K562 (cell line): ENCODE data around the gene NUP214. TPM values are rescaled to one million over a fixed set of nuclear protein-coding genes. Genes with fewer than 3 reads are reported as not detected.

Source experiments
- KDM1A ChIP-seq, 2 experiments: fragments of 450-650 bp; IDR thresholded peaks; 2 replicates each; pipeline ENCODE4 v1.6.1; 2016; ENCODE audit warnings: mild to moderate bottlenecking in 2 of 2
- TEAD4 ChIP-seq, 2 experiments: sonication (generic) in 1 of 2; formaldehyde crosslinking in 1 of 2; IDR thresholded peaks; 2 replicates each; pipeline versions ENCODE4 v1.6.1 to v1.8.0; 2012 to 2022; ENCODE audit warnings: borderline replicate concordance in 1 of 2, inconsistent platforms in 1 of 2, low read length in 1 of 2, mild to moderate bottlenecking in 1 of 2, missing genetic modification reagents in 1 of 2
- ZNF175 ChIP-seq: fragments of 200-800 bp; sonication (Bioruptor generic); IDR thresholded peaks from 2 replicates; pipeline ENCODE4 v1.6.1; 2016; ENCODE audit warnings: low read depth, mild to moderate bottlenecking, missing genetic modification characterization, missing compliant biosample characterization
- ZNF444 ChIP-seq: fragments of 250-450 bp; sonication (Bioruptor Pico); IDR thresholded peaks from 2 replicates; pipeline ENCODE4 v1.4.0; 2020; ENCODE audit warnings: mild to moderate bottlenecking, moderate library complexity
- polyA plus RNA-seq, 8 experiments: library from polyadenylated mRNA; depleted of rRNA in 4 of 8; stranded (reverse) in 5 of 8; unstranded in 3 of 8; fragments of >200 nt; fragmentation: Nextera tagmentation in 2 of 8; fragmentation: Illumina TruSeq in 1 of 8; extraction: Ambion mirVana in 2 of 8; extraction: Trizol in 1 of 8; gene quantifications; 2 replicates each; pipeline versions ENCODE4 v1.2.1 to v1.2.3, GENCODE V29; 2011 to 2014; ENCODE audit warnings: inconsistent platforms in 1 of 8, missing spikeins in 1 of 8
- total RNA-seq, 7 experiments: library from RNA; depleted of rRNA in 6 of 7; stranded (reverse); fragments of >200 nt in 6 of 7; fragmentation: Illumina TruSeq in 2 of 7; extraction: Trizol in 2 of 7; gene quantifications; 2 replicates each; pipeline versions ENCODE4 v1.2.1 to v1.2.3, GENCODE V29; 2011 to 2021; ENCODE audit warnings: low replicate concordance in 1 of 7
- TF ChIP-seq, protein P1 (sequence below): sonication (generic); formaldehyde crosslinking; IDR thresholded peaks from 2 replicates; pipeline ENCODE4 v1.8.1; 2023; ENCODE audit warnings: mild to moderate bottlenecking, missing genetic modification reagents
- TF ChIP-seq, protein P2 (sequence below): fragments of 250-450 bp; sonication (Bioruptor Pico); IDR thresholded peaks from 2 replicates; pipeline ENCODE4 v1.8.0; 2021; ENCODE audit warnings: mild to moderate bottlenecking, moderate library complexity
- TF ChIP-seq, protein P3 (sequence below): IDR thresholded peaks from 2 replicates; pipeline ENCODE4 v1.6.1; 2012; ENCODE audit warnings: low read depth, low read length, improper control_type of control experiment, borderline replicate concordance
- TF ChIP-seq, protein P4 (sequence below): sonication (generic); formaldehyde crosslinking; IDR thresholded peaks from 2 replicates; pipeline ENCODE4 v1.8.1; 2023; ENCODE audit warnings: mild to moderate bottlenecking, missing genetic modification reagents

Gene NUP214
- total and polyA plus RNA-seq, 9 of the 15 experiments (the other 6 are each of a cell fraction or from before 2014, with no cell fraction given), result 56.9 to 332 (median 97.1) TPM

DNA sequence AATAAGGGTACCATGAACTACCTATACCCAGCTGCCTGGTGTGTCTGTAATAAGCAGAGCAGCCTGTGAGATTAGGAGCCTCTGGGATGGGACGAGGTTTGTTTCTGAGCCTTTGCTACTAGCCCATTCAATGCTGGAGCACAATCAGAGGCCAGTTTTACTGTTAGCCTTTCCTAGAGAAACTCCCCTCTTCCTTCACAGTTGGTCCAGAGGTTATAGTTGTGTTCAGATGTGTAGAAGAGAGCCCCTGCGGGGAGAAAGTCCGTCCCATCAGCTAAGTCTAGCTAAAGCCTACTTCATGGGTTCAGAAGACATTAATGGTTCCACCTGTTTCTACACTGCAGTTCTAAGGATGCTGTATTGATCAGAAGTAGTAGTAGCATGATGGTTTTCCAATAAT is 16.8 kb downstream of the NUP214 start (continued):
- TF ChIP-seq, protein P1, sequence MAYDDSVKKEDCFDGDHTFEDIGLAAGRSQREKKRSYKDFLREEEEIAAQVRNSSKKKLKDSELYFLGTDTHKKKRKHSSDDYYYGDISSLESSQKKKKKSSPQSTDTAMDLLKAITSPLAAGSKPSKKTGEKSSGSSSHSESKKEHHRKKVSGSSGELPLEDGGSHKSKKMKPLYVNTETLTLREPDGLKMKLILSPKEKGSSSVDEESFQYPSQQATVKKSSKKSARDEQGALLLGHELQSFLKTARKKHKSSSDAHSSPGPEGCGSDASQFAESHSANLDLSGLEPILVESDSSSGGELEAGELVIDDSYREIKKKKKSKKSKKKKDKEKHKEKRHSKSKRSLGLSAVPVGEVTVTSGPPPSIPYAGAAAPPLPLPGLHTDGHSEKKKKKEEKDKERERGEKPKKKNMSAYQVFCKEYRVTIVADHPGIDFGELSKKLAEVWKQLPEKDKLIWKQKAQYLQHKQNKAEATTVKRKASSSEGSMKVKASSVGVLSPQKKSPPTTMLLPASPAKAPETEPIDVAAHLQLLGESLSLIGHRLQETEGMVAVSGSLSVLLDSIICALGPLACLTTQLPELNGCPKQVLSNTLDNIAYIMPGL (CRISPR knock-in tag), result 0 out of 2 replicates have a peak, but pooled peaks have one; percentile 65
- TF ChIP-seq TEAD4 (IDR thresholded peaks at IDR 0.05; ENCODE audit: low read length) (no peak), TEAD4 (CRISPR knock-in tag; IDR thresholded peaks at IDR 0.05; ENCODE audit: borderline replicate concordance) (no peak), ZNF444 (CRISPR knock-in tag) (no peak), KDM1A (IDR thresholded peaks at IDR 0.05) (no peak), ZNF175 (no peak)
- TF ChIP-seq, protein P2, sequence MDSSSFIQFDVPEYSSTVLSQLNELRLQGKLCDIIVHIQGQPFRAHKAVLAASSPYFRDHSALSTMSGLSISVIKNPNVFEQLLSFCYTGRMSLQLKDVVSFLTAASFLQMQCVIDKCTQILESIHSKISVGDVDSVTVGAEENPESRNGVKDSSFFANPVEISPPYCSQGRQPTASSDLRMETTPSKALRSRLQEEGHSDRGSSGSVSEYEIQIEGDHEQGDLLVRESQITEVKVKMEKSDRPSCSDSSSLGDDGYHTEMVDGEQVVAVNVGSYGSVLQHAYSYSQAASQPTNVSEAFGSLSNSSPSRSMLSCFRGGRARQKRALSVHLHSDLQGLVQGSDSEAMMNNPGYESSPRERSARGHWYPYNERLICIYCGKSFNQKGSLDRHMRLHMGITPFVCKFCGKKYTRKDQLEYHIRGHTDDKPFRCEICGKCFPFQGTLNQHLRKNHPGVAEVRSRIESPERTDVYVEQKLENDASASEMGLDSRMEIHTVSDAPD (CRISPR knock-in tag), result no peak
- TF ChIP-seq, protein P3, sequence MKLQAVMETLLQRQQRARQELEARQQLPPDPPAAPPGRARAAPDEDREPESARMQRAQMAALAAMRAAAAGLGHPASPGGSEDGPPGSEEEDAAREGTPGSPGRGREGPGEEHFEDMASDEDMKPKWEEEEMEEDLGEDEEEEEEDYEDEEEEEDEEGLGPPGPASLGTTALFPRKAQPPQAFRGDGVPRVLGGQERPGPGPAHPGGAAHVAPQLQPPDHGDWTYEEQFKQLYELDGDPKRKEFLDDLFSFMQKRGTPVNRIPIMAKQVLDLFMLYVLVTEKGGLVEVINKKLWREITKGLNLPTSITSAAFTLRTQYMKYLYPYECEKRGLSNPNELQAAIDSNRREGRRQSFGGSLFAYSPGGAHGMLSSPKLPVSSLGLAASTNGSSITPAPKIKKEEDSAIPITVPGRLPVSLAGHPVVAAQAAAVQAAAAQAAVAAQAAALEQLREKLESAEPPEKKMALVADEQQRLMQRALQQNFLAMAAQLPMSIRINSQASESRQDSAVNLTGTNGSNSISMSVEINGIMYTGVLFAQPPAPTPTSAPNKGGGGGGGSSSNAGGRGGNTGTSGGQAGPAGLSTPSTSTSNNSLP, result no peak
- TF ChIP-seq, protein P4, sequence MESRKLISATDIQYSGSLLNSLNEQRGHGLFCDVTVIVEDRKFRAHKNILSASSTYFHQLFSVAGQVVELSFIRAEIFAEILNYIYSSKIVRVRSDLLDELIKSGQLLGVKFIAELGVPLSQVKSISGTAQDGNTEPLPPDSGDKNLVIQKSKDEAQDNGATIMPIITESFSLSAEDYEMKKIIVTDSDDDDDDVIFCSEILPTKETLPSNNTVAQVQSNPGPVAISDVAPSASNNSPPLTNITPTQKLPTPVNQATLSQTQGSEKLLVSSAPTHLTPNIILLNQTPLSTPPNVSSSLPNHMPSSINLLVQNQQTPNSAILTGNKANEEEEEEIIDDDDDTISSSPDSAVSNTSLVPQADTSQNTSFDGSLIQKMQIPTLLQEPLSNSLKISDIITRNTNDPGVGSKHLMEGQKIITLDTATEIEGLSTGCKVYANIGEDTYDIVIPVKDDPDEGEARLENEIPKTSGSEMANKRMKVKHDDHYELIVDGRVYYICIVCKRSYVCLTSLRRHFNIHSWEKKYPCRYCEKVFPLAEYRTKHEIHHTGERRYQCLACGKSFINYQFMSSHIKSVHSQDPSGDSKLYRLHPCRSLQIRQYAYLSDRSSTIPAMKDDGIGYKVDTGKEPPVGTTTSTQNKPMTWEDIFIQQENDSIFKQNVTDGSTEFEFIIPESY (CRISPR knock-in tag), result no peak
